Stimulated activated CD4-positive, alpha-beta T cell treated with anti-CD3 and anti-CD28 coated beads, Interleukin-15, amount 100 ng/mL, for 48 hours (primary cell): ENCODE measurements around the gene ABCB6.
A peak's percentile ranks its signal among the peaks of the same experiment; 100 is the strongest.

Experiments
- DNase-seq, 2 donors: peaks; one replicate each; pipeline ENCODE4 v3.0.0-alpha.2; 2020; ENCODE audit warnings: low read depth in 2 of 2

ABCB6 gene

GRCh38 chr2:219184121-219184520 is 34.6 kb downstream of the ABCB6 start:
- no peak for DNase-seq

GRCh38 chr2:219183151-219183772 is 35.5 kb downstream of the ABCB6 start:
- DNase-seq, result no peak

DNA sequence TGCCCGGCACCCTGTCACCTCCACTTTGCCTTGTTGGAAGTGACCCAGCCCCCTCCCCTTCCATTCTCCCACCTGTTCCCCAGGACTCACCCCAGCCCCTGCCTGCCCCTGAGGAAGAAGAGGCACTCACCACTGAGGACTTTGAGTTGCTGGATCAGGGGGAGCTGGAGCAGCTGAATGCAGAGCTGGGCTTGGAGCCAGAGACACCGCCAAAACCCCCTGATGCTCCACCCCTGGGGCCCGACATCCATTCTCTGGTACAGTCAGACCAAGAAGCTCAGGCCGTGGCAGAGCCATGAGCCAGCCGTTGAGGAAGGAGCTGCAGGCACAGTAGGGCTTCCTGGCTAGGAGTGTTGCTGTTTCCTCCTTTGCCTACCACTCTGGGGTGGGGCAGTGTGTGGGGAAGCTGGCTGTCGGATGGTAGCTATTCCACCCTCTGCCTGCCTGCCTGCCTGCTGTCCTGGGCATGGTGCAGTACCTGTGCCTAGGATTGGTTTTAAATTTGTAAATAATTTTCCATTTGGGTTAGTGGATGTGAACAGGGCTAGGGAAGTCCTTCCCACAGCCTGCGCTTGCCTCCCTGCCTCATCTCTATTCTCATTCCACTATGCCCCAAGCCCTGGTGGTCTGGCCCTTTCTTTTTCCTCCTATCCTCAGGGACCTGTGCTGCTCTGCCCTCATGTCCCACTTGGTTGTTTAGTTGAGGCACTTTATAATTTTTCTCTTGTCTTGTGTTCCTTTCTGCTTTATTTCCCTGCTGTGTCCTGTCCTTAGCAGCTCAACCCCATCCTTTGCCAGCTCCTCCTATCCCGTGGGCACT is 36.2 kb downstream of the ABCB6 start:
- DNase-seq, result no peak

DNA sequence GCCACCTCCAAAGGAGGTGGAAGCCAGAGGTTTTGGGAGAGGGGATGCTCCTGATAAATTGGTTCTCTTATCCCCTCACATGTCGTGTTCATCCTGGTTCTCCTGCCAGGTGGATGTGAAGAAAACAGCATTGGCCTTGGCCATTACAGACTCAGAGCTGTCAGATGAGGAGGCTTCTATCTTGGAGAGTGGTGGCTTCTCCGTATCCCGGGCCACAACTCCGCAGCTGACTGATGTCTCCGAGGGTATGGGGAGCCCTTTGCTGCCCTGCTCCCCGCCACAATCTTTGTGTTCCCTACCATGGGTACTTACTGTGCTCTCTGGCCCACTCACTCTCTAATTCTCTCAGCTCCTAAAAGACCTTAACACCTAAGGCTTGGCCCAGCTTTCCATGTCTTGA is 37.2 kb downstream of the ABCB6 start:
- no peak for DNase-seq

DNA sequence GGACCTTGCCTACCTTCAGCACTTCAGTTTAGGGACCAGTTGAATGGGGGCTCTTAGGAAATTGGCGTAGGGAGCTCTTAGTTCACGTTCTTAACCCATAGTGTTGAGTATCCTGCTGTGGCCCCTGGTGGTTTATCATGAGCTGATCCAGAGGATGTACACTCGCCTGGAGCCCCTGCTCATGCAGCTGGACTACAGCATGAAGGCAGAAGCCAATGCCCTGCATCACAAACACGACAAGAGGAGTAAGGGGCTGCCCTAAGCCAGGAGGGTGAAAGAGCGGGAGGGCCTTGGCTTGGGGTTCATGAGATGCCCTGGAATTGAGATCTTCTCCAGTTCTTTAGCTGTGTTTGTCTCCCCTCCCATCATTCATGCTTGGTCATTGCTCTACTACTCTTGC is 37.8 kb downstream of the ABCB6 start:
- DNase-seq, result no peak

GRCh38 chr2:219179601-219180465 is 38.9 kb downstream of the ABCB6 start:
- no peak for DNase-seq

DNA sequence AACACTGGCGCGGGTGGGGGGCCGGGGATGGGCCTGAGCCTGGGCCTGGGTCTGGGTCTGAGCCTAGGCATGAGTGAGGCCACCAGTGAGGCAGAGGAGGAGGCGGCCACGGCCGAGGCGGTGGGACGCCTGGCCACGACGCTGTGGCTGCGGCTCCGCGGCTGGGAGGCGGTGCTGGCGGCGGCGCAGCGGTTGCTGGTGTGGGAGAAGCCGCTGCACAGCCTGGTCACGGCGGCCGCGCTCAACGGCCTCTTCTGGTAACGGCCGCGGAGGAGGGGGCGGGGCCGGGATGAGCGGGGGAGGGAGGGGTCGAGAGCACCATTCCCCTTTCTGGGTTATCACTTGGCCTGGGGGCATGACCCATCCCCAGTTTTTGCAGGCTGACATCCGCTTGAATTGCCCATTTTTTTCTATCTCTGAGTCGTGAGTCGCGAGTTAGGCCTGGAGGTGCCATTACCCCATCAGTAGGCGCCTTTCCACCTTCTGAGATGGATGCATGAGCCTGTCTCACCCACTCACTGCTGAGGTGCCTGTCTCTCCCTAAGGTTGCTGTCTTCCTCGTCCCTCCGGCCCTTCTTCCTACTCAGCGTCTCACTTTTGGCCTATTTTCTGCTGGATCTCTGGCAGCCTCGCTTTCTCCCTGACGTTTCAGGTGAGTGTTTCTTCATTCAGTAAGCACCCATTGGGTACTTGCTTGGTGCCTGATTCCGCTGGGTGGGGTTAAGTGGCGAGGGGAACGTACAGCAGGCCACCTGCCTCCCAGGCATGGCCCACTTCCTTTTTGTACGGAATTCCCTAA is 40.2 kb downstream of the ABCB6 start:
- peak in 1 of 2 donors; percentile 25 for DNase-seq

DNA sequence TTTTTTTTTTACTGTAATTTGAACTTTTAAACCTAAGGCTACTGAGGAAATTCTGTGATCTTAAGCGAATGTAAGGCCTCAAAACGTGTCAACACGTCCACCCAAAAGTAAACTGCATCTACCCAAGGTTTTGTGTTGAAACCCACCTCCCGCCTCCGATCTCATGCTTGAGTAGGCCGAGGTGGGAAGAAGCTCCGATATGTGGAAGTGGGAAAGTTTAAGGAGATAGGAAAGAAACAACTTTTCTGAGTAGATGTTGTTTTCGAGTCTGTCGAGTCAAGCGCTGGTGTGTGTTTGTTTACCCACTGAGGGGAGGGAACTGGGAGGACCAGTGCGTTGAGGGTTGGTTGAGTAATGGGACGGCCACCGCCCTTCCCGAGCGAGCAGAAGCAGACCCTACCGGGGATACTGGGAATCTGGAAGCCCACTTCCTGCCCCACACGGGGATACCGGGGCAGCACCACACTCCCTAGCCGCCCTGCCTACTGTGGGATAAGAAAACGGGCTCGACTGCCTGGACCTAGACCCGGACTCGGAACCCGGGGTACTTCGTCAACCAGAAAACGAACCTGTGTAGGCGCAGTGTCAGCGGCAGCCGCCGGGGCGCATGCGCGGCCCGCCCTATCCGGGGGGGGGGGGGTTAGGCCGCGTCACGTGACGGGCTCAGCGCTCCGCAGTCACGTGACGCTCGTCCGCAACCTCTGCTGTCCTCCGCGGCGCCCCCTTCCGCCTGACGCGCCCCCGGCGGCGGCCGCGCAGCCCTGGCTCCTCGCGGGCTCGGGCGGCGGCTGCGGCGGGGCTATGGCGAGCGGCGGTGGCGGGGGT is 41.0 kb downstream of the ABCB6 start, which contains the start of gene RETREG2:
TSS of gene RETREG2 (plus strand) at position 724 of the 825 bp plus-strand sequence. CDS start at position 802, 78 bp downstream.
- DNase-seq, result peak; percentile 63 to 73

DNA sequence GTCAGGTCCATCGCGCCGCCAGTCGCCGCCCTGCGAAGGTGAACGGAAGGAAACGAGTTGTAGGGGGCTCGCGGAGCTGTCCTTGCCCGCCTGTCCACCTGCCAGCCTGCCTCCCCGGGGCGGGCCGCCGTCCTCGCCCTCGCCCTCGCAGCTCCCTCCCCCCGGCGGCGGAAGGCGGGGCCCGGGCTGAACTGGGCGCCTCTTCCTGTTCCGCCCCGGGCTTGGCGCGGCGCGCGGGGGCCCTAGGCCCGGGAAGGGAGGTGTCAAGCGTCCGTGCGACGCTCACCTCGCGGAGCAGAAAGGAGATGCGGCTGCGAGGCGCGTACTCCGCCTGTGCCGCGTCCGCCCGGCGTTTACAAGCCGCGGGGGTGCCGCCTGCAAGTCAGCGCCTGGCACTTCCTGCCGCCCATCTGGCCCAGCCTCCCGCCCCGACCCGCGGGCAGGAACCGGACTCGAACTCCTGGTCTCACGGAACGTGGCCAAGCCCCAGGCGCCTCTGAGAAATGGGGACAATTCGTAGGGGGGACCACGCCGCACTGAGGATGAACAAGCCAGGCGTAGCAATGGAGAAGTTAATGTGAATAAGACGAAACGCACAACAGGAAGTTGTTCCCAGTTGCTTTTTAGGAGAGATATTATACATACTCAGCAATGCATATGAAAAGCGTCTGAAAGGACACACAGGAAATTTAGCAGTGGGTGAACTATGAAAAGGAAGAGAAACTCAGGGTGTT is 41.8 kb downstream of the ABCB6 start, which contains the start of gene CNPPD1:
TSS of gene CNPPD1 (minus strand) at position 108 of the 734 bp plus-strand sequence. CDS start at position 11, 97 bp downstream.
- DNase-seq, result peak; percentile 77 to 84

DNA sequence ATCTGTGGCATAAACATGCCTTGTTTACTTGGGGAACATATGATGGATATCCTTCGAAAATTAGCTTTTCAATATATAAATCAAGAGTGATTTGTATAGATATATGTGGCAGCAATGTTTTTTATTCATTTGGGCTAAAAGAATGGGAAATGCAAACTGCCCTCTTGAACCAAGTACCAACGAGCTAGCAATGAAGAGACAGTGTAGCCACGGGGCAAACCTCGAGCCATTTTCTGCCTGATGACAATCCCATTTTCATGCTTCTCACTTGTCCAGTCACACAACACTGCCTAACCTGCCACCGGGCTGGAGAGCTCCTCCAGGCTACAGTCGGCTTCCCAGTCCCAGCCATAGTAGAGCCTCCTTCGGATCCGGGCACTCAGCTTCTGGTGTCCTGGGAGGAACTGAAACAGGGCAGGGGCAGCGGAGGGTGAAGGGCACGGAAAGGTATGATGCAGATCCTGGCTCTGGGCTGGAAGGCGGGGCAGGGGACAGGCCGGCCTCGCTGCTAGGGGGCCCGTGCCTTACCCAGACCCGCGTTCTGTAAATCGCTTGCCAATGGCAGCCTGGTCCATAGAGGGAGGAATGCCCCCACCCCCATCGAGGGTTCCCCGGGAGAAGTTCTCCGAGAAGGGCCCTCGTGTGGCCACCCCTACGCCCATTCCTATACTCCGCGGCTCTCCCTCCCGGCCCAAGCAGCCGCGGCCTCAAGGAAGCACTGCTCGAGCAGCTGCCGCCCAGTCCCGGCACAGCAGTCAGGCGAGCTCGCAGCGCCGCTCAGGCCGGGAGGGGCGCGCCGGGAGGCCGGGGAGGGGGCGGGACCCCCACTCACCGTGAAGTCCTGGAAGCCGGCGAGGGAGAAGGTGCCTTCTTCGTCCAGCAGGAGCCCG is 42.6 kb downstream of the ABCB6 start:
- DNase-seq, result peak in 1 of 2 donors; percentile 10

- DNase-seq, result no peak
Observed at GRCh38 chr2:219175486-219175885, 43.3 kb downstream of the ABCB6 start.

GRCh38 chr2:219174801-219175200 is 44.0 kb downstream of the ABCB6 start:
- DNase-seq, result no peak

GRCh38 chr2:219174146-219174545 is 44.6 kb downstream of the ABCB6 start:
- DNase-seq, result no peak

DNA sequence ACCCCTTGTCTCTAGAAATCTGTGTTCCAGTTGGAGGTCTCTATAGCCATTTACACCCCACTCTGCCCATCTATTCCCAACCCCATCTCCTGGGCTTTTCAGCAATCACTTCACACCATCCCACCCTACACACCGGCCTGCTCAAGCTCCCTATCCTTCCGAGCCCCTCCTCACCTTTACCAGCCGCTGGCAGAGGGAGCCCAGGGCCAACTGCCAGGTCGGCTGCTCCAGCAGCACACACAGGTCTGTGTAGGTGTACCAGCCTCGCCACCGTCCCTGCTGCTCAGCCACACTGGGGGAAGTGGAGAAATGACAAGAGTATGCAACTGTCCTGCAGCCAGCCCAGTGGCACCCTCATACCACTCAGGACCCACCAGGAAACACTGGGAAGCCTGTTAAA is 45.6 kb downstream of the ABCB6 start:
- no peak for DNase-seq

DNA sequence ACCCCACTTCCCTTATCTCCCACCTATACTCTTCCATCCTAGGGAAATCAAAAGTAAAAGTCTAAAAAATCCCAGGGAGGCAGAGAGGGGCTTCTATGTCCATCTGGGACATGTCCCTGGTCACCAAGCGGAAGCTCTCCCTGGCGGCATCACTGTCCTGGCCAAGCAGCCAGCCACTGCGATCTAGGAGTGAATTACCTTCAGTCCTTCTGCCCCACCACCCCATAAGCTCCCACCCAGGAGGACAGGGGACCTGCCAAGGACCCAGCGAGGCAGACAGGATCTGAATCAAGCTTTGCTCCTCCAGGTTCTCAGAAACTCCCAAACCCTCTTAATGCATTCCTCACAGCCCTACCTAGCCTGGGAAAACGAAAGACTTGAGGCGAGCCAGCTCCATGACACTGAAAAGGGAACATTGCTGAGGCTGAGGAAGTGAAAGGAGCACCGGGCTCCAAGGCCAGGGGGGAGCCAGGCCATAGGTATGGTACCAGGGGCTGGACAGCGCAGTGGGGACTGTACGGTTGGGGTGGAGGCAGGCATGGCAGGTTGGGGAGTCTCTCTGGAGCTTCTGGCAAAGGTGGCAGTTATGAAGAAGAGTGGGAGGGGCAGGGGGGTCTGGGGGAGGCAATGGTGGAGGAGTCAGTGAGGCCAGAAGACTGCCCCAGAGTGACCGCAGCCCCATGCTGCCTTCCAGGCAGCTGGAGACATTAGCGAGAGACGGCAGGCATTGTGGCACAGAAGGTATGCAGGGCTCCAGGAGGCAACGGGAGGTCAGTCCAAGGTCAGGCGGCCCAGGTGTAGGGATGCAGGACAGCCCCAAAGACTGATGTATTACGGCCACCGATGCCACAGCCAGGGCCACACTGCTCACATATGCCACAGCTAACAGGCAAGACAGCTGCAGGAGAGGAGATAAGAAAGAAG is 46.3 kb downstream of the ABCB6 start:
- DNase-seq, result no peak

DNA sequence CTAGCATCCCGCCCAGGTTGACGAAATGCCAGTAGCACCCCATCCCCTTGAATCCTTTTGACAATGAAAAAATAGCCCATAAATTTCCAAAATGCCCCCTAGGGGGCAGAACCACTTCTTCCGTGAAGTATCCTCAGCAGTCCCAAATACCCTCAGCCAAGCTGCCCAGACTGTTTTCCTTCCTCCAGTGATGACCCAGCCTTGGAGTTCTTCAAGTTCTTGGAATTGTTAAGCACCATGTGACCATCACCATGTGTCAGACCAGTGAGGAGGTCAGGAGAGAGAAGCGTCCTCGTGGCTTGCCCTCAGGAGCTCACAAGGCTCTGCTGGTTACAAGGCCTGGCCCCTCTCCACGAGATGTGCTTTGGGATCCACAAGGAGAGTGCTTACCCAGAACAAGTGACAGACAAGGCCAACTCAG is 47.5 kb downstream of the ABCB6 start:
- no peak for DNase-seq

GRCh38 chr2:219169930-219170654 is 48.7 kb downstream of the ABCB6 start, which contains the start of gene SLC23A3:
Gene SLC23A3, minus strand, starts transcription at chr2:219170029. Its CDS starts 45 bp downstream, at chr2:219169984.
- DNase-seq, result no peak
